NCI-H1105 treated with DMSO at 0.1 percent for 48 hours (cell line): ENCODE results near the gene HES2.
"Not testable (repeated sequence)": the region's sequence is repeated elsewhere in the genome, so short reads cannot be mapped to it uniquely, and the experiment has no call there.

Experiments used
- DNase-seq: peaks from one replicate; lab custom pipeline; 2025; lab: John Stamatoyannopoulos, UW

Gene HES2

GRCh38 chr1:6418668-6419396, 887 bp downstream of the HES2 start:
- no peak for DNase-seq

- no peak for DNase-seq
Observed at GRCh38 chr1:6417961-6418667, 1.6 kb downstream of the HES2 start.

- no peak for DNase-seq
Observed at GRCh38 chr1:6416906-6417305, 2.8 kb downstream of the HES2 start.

GRCh38 chr1:6416295-6416656, 3.4 kb downstream of the HES2 start:
- no peak for DNase-seq

GRCh38 chr1:6414881-6415626, 4.7 kb downstream of the HES2 start:
- no peak for DNase-seq

- no peak for DNase-seq
Observed at GRCh38 chr1:6414443-6414844, 5.3 kb downstream of the HES2 start.

- no peak for DNase-seq
Observed at GRCh38 chr1:6412896-6413295, 6.8 kb downstream of the HES2 start.

GRCh38 chr1:6410248-6410893, 9.3 kb downstream of the HES2 start:
- DNase-seq, result no peak

GRCh38 chr1:6409733-6410132, 10.0 kb downstream of the HES2 start:
- no peak for DNase-seq

- no peak for DNase-seq
Observed at GRCh38 chr1:6409053-6409452, 10.7 kb downstream of the HES2 start.

- no peak for DNase-seq
Observed at GRCh38 chr1:6408023-6408422, 11.7 kb downstream of the HES2 start.

GRCh38 chr1:6401673-6402072, 18.0 kb downstream of the HES2 start:
- no peak for DNase-seq

GRCh38 chr1:6399294-6399693, 20.4 kb downstream of the HES2 start:
- no peak for DNase-seq

GRCh38 chr1:6397844-6398441, 21.8 kb downstream of the HES2 start:
- DNase-seq, result no peak

GRCh38 chr1:6396998-6397397, 22.7 kb downstream of the HES2 start:
- DNase-seq, result no peak

- DNase-seq, result not testable (repeated sequence)
Observed at GRCh38 chr1:6395781-6396244, 23.9 kb downstream of the HES2 start.

GRCh38 chr1:6395130-6395529, 24.6 kb downstream of the HES2 start:
- not testable (repeated sequence) for DNase-seq

GRCh38 chr1:6393400-6394187, 26.1 kb downstream of the HES2 start, which contains the start of gene ACOT7:
Gene ACOT7 (minus strand): TSS chr1:6393767. CDS start chr1:6393399, 368 bp downstream.
- DNase-seq, result peak; percentile 91

GRCh38 chr1:6392809-6393399, 26.8 kb downstream of the HES2 start:
- DNase-seq, result no peak

GRCh38 chr1:6391951-6392808, 27.5 kb downstream of the HES2 start:
- peak; percentile 35 for DNase-seq
